HG02588 (cell line): ENCODE results near the gene NXF1.

Source experiments
- ATAC-seq: cut with Tn5 transposase; IDR thresholded peaks from one replicate; pipeline ENCODE4 v1.9.1; 2021; ENCODE audit warnings: mild to moderate bottlenecking, moderate library complexity; ENCODE audit not compliant: unreplicated experiment

Gene NXF1

DNA sequence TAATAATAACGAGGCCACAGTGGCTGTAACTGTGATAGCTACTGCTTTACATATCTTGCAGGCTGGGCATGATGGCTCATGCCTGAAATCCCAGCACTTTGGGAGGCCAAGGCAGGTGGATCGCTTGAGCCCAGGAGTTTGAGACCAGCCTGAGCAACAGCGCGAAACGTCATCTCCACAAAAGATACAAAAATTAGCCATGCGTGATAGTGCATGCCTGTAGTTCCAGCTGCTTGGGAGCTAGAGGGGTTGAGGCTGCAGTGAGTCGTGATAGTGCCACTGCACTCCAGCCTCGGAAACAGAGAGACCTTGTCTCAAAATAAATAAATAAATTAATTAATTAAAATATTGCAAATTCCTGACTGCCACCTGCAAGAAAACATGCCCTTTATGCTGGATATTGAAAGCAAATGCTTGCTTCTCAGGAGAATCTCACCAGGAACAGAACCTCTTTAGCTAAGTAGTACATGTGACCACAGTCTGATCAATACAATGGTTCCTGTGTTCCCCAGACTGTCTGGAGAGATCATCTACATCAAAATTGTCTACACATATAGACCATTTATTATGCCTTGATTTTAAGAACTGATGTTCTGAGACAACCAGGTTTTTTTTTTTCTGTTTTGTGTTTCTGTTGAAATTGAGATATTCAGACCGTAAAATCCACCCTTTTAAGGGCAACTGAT lies 57.6 kb downstream of the NXF1 start:
- ATAC-seq = no peak
